OCI-LY7 (cell line): ENCODE results near the gene AARS1.
"Not testable (repeated sequence)": the region's sequence is repeated elsewhere in the genome, so short reads cannot be mapped to it uniquely, and the experiment has no call there.

ENCODE experiments used
- EZH2phosphoT487 ChIP-seq: fragments of 200-600 bp; sonication (generic); IDR thresholded peaks from 2 replicates; pipeline ENCODE4 v1.6.1; 2018; ENCODE audit warnings: low read depth, borderline replicate concordance, mild to moderate bottlenecking, mixed run types, antibody characterized with exemption, low read length, moderate library complexity, mixed read lengths
- TF ChIP-seq, protein P1 (sequence below): fragments of 200-600 bp; sonication (generic); conservative IDR thresholded peaks from 2 replicates; pipeline ENCODE4 v1.5.1; 2014; ENCODE audit warnings: mild to moderate bottlenecking, antibody characterized with exemption, low read length, moderate library complexity, mixed read lengths

DNA sequence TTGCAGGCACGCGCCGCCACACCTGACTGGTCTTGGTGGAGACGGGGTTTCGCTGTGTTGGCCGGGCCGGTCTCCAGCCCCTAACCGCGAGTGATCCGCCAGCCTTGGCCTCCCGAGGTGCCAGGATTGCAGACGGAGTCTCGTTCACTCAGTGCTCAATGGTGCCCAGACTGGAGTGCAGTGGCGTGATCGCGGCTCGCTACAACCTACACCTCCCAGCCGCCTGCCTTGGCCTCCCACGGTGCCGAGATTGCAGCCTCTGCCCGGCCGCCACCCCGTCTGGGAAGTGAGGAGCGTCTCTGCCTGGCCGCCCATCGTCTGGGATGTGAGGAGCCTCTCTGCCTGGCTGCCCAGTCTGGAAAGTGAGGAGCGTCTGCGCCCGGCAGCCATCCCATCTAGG is 85.3 kb downstream of the AARS1 start:
- TF ChIP-seq, protein P1, sequence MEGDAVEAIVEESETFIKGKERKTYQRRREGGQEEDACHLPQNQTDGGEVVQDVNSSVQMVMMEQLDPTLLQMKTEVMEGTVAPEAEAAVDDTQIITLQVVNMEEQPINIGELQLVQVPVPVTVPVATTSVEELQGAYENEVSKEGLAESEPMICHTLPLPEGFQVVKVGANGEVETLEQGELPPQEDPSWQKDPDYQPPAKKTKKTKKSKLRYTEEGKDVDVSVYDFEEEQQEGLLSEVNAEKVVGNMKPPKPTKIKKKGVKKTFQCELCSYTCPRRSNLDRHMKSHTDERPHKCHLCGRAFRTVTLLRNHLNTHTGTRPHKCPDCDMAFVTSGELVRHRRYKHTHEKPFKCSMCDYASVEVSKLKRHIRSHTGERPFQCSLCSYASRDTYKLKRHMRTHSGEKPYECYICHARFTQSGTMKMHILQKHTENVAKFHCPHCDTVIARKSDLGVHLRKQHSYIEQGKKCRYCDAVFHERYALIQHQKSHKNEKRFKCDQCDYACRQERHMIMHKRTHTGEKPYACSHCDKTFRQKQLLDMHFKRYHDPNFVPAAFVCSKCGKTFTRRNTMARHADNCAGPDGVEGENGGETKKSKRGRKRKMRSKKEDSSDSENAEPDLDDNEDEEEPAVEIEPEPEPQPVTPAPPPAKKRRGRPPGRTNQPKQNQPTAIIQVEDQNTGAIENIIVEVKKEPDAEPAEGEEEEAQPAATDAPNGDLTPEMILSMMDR: not testable (repeated sequence)
- TF ChIP-seq EZH2phosphoT487: not testable (repeated sequence)
